GM13976 (cell line): ENCODE results near the gene SAMD1.
A peak's percentile ranks its signal among the peaks of the same experiment; 100 is the strongest.

ENCODE experiments used
- DNase-seq: peaks from one replicate; pipeline ENCODE4 v3.0.0; 2012; ENCODE audit warnings: low spot score
- in situ Hi-C: fragments of 300-500 bp; cut with MboI; formaldehyde crosslinking; loops from one replicate; pipeline ENCODE4 v1.12.0; 2022; ENCODE audit warnings: low sequenced_read_pairs, mixed read lengths, inconsistent platforms; ENCODE audit not compliant: unreplicated experiment
- TF ChIP-seq, protein P1 (sequence below): IDR thresholded peaks from 2 replicates; pipeline ENCODE4 v1.5.1; 2012; ENCODE audit warnings: borderline replicate concordance, mild to moderate bottlenecking; ENCODE audit not compliant: insufficient read depth; ENCODE audit errors: extremely low read depth, missing control alignments, control extremely low read depth

SAMD1 gene

DNA sequence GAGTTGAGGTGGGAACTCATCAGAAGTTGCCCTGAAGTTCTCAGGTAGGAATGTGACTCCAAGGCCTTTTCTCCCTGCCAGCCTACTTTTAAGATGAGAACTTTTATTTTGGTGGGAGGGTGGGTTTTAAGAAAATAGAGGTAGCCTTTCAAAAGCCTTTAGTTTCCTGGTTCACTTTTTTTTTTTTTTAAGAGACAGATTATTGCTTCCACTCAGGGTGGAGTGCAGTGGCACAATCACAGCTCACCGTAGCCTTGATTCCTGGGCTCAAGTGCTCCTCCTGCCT lies 7.9 kb downstream of the SAMD1 start:
- TF ChIP-seq, protein P1, sequence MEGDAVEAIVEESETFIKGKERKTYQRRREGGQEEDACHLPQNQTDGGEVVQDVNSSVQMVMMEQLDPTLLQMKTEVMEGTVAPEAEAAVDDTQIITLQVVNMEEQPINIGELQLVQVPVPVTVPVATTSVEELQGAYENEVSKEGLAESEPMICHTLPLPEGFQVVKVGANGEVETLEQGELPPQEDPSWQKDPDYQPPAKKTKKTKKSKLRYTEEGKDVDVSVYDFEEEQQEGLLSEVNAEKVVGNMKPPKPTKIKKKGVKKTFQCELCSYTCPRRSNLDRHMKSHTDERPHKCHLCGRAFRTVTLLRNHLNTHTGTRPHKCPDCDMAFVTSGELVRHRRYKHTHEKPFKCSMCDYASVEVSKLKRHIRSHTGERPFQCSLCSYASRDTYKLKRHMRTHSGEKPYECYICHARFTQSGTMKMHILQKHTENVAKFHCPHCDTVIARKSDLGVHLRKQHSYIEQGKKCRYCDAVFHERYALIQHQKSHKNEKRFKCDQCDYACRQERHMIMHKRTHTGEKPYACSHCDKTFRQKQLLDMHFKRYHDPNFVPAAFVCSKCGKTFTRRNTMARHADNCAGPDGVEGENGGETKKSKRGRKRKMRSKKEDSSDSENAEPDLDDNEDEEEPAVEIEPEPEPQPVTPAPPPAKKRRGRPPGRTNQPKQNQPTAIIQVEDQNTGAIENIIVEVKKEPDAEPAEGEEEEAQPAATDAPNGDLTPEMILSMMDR = no peak
- no peak for DNase-seq
- in situ Hi-C loops = no loop called here

DNA sequence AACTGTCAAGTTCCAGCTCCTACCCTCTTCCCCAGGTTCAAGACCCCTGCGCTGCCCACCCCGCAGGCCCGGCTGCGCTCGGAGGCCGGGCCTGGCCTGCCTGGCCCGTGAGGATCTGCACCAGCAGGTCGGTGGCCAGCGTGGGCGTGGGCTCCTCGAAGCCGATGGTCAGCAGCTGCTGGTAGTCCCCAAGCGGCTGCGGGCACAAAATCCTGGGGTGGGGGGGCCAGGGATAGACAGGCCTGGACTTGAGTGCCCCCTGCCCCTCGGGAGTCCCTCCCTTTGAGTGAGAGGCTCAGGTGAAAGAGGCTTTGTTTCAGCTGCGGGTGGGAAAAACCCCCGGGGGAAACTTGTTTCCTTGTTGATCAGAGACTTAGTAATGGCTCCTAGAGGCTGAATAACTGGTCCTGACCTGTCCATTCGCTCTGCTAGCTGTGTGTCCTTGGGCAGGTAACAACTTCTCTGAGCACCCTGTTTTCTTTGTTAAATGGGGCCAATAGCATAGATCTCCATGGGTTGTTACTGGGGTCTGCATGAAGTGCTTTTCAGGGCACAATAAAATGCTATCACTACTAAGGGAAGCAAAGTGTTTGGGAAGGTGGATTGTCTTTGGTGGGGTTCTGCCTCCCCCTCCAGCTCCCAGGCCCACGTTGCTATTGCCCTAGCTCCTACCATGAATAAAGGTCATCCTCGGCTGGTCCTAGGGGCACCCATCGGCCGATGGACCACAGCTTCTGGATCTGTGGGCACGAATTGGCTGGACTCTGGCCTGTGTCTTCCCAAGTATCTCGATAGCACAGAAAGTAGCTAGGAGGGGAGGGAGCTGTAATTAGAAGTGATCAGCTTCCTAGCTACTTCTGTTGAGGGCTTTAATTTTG lies 8.5 kb downstream of the SAMD1 start:
- DNase-seq = peak; percentile 66
- TF ChIP-seq, protein P1 = no peak
- in situ Hi-C loops = no loop called here

DNA sequence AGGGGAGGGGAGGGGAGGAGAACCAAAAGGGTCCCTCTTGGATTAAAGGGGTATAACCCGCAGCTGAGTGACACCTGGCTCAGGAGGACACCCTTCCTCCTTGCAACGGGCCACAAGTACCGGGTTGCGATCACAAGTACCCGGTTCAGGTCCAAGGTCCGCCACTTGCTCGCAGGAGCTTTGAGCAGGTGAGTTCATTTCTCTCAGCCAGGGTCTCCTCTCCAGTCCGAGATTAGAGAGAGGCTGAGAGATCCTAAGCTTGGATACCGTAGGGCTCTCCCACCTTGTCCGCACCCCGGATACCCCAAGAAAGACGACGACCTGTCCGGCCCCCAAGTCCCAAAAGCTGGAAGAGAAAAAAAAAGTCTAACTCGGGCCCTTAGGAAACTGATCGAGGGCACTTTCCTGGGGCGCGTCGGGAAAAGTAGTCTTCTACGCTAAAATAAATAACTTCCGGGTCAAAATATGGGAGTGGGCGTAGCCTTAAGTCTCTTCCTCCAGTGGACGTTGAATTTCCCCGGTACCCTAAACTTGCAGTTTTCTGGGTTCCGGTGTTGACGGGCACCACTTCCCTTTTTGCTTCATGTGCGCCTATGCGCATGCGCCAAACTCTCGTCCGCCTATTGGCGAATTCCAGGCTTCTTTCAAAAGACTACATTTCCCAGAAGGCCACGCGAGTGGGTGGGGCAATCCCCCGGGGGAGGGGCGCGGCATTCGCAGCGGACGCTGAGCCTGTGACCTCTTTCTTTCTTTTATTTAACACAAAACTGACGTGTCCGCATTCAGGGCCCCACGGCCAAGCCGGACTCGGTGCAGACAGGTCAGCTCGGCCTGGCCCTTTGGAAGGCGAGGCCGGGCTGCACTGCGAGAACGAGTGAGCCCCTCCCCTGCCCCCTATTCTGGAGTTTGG lies 9.4 kb downstream of the SAMD1 start:
- TF ChIP-seq, protein P1 = no peak
- in situ Hi-C loops = no loop called here
- peak; percentile 98 for DNase-seq

DNA sequence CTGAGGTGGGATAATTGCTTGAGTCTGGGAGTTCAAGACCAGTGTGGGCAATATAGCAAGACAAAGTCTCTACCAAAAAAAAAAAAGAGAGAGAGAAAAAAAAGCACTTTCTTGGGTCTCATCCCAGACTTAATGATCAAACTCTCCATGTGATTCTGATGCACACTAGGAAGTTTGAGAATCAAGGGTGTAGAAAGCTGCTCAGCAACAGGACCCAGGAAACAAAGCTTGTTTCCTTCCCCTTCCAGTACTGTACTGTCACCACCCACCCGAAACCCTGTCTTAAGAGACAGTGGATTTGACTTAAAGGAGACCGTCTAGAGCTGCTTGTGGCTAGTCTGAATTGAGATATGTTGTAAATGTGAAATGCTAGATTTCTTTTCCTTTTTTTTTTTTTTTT lies 12.1 kb downstream of the SAMD1 start:
- no peak for DNase-seq
- TF ChIP-seq, protein P1 = no peak
- in situ Hi-C loops = no loop called here

DNA sequence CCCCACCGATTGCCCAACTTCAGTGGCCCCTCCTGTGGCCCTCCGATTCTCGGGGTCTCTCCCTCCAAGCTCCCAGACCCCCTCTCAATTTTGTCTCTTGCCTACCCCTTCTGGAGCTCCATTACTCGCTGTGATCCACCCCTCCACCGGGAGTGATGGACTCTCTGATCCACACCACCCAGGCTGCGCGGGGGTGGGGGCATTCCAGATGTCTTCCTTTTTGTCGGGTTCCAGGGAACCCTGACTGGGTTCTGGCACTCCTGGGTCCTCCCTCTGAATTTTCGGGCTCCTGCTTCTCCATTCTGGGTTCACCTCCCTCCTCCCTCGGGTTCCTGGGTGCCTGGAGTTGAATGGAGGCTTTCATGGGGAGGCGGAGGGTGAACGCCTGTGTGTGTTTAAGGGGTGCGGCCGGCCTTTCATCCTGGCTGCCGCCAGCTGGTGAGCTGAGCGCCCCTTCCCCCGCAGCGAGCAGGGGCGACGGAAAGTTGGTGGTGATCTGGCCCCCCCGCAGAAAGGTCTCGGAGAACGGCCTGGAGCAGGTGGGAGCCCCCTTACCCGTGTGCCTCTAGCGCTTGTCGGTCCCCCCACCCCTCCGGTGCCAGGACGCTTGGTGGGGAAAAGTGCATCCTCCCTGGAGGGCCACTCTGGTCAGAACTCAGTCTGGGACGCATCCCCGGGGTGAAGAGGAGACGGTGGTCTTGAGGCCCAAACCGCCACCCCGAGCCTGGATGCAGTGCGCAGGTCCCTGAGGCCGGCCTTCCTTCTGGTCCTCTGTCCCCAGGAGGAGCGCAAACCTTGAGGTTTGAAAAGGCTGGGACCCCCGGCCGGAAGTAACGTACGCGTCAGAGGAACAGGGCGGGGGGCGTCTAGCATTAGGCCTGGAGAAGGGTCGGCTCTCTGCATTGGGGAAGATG lies 16.4 kb downstream of the SAMD1 start:
- in situ Hi-C loops = loop anchor here (5.0 to 25.0 kb wide), 2 partner anchors 192 to 462 kb away; no protein-coding TSS in a partner anchor
- TF ChIP-seq, protein P1 = no peak
- no peak for DNase-seq
